Mesothelial cell of epicardium (in vitro differentiated cells): ENCODE data around the gene ROR2. TPM values are rescaled to one million over a fixed set of nuclear protein-coding genes. Genes with fewer than 3 reads are reported as not detected.

Source experiments
- DNase-seq, 2 experiments: peaks; one replicate each; pipeline ENCODE4 v3.0.0; 2021; ENCODE audit warnings: low spot score in 2 of 2; ENCODE audit not compliant: unreplicated experiment in 2 of 2
- H3K27ac Mint-ChIP-seq: 2 replicates; pipeline ENCODE4 v1.8.0; 2021; ENCODE audit warnings: mixed read lengths
- H3K27me3 Mint-ChIP-seq: 2 replicates; pipeline ENCODE4 v1.8.0; 2021; ENCODE audit warnings: low read depth, mixed read lengths
- H3K36me3 Mint-ChIP-seq: 2 replicates; pipeline ENCODE4 v1.8.0; 2021; ENCODE audit warnings: mixed read lengths
- H3K4me1 Mint-ChIP-seq: 2 replicates; pipeline ENCODE4 v1.8.0; 2021; ENCODE audit warnings: mixed read lengths
- H3K4me3 Mint-ChIP-seq: 2 replicates; pipeline ENCODE4 v1.8.0; 2021; ENCODE audit warnings: mild to moderate bottlenecking, moderate library complexity, mixed read lengths
- H3K9me3 Mint-ChIP-seq: 2 replicates; pipeline ENCODE4 v1.8.0; 2021; ENCODE audit warnings: mixed read lengths
- CTCF ChIP-seq: fragments of 200-600 bp; sonication (generic); IDR thresholded peaks from one replicate; pipeline ENCODE4 v1.5.0; 2021; ENCODE audit warnings: antibody characterized with exemption; ENCODE audit not compliant: unreplicated experiment
- total RNA-seq: library from RNA; stranded (reverse); gene quantifications from 3 replicates; pipeline ENCODE4 v1.2.1, GENCODE V29; 2021

The ROR2 gene
- total RNA-seq, 1 donor from 2014 or later = 41.0 TPM

DNA sequence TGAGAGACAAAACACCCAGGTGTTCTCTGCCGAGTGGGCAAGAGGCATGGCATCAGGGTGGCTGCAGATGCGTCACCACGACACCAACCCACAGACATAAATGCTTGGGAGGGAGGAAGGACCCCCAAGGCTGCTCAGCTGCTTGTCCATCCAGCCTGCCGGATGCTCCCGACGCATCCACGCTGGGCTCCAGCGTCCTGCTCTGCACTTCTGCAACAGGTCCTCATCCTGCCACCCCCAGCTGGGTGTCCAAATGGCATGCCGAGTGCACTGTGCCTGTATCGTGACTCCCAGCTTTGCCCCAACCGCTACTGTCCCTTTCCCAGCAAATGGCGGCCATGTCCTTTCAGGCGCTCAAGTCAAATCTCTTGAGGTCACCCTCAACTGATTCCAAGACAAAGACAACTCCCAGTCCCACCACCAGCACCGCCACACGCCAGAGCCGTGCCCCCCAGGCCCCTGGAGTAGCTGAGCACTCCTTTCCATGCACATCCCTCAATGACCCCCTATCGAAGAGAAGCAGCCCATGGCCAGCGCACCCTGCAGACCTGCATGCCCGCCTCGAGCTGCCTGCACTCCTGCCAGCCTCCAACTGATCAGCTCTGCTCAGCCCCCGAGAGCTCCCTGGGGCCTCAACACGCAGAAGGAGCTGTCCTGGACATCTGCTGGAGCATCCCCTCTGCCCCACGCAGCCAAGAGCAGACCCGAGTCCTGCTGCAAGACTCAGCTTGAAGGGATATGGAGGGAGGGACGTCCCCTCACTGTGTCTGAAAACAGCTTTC is 116.7 kb downstream of the ROR2 start:
- Mint-ChIP-seq H3K4me1 (peaks cover 64% of the 10 kb centered on the region), H3K9me3 (no peaks in the 10 kb centered on the region), H3K36me3 (no peaks in the 10 kb centered on the region), H3K27me3 (no peaks in the 10 kb centered on the region), H3K27ac (peak overlapping the region; percentile 71), H3K4me3 (no peak overlapping the region)
- DNase-seq = no peak
- no peak for TF ChIP-seq CTCF

DNA sequence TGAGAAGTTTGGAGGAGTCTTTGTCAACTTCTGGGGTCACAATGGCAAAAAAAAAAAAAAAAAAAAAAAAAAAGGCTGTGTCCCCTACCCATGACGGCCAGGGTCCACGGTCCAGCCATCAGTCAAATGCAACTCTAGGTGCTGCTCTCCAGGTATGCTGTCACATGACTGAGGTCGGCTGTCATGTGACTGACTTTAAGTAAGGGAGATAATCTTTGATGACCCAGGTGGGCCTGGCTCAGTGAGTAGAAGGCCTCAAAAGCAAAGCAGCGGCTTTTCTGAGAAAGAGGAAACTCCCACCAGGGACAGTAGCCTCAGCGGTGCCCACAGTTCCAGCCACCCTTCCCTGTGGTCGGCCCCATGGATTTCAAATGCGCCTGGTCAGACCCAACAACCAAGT is 117.7 kb downstream of the ROR2 start:
- peaks cover 55% of the 10 kb centered on the region for H3K4me1 Mint-ChIP-seq
- H3K4me3 Mint-ChIP-seq = no peak overlapping the region
- H3K27me3 Mint-ChIP-seq = no peaks in the 10 kb centered on the region
- no peak overlapping the region for H3K27ac Mint-ChIP-seq
- no peak for TF ChIP-seq CTCF
- no peaks in the 10 kb centered on the region for H3K9me3 Mint-ChIP-seq
- no peaks in the 10 kb centered on the region for H3K36me3 Mint-ChIP-seq
- no peak for DNase-seq

GRCh38 chr9:91825866-91826265 is 124.2 kb downstream of the ROR2 start:
- Mint-ChIP-seq H3K4me3 (no peak overlapping the region), H3K4me1 (peaks cover 35% of the 10 kb centered on the region), H3K27ac (no peak overlapping the region), H3K36me3 (peaks cover 10% of the 10 kb centered on the region), H3K27me3 (no peaks in the 10 kb centered on the region), H3K9me3 (peaks cover 11% of the 10 kb centered on the region)
- TF ChIP-seq CTCF = no peak
- no peak for DNase-seq

GRCh38 chr9:91825422-91825821 is 124.6 kb downstream of the ROR2 start:
- Mint-ChIP-seq H3K27ac (no peak overlapping the region), H3K9me3 (peaks cover 11% of the 10 kb centered on the region), H3K27me3 (no peaks in the 10 kb centered on the region), H3K36me3 (peaks cover 10% of the 10 kb centered on the region), H3K4me1 (peaks cover 34% of the 10 kb centered on the region), H3K4me3 (no peak overlapping the region)
- TF ChIP-seq CTCF = no peak
- no peak for DNase-seq

DNA sequence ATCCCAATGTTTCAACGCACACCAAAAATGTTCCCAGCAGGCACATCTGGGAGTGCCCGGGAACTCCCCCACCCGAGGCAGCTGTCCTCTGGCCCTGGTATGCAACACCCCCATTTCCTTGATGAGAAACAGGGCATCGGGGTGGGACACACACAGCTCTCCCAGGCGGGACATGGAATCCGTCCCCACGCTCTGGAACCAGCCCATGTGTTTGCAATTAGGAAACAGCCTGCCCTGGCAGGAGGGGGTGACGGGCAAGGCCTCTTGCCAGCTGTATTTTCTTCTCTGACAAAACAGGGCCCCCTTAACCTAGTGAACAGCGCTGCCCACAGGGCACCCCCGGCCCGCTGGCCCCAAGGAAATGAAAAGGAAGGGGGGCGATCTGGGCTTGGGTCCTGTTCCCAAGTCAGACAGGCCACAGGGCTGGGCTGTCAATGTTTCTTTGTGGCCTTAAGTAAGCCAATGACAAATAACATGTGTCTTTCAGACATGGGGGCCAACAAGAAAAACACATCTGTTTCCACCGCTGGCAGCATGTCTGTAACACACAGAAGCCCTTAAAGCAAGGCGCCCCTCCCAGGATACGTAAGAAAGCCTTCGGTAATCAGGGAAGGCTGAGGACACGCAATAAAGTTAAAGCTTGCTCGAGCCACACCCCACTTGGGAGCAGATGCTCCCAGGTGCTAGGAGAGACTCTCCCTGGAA is 125.3 kb downstream of the ROR2 start:
- no peak for TF ChIP-seq CTCF
- Mint-ChIP-seq H3K36me3 (peaks cover 10% of the 10 kb centered on the region), H3K4me3 (no peak overlapping the region), H3K9me3 (peaks cover 11% of the 10 kb centered on the region), H3K4me1 (peaks cover 28% of the 10 kb centered on the region), H3K27ac (peak overlapping the region; percentile 49), H3K27me3 (no peaks in the 10 kb centered on the region)
- no peak for DNase-seq
